ENCODE results near the gene SRM.
A peak's percentile ranks its signal among the peaks of the same experiment; 100 is the strongest.
"Not testable (repeated sequence)": the region's sequence is repeated elsewhere in the genome, so short reads cannot be mapped to it uniquely, and the experiment has no call there.

The SRM gene

GRCh38 chr1:11064942-11065341 is 5.1 kb upstream of the SRM start:
- no peak for DNase-seq (ENCODE audit: low read depth)

GRCh38 chr1:11063937-11064537 is 4.2 kb upstream of the SRM start:
- DNase-seq (ENCODE audit: low read depth) = not testable (repeated sequence)

- DNase-seq (ENCODE audit: low read depth) = no peak
Measured at GRCh38 chr1:11062965-11063401, 3.2 kb upstream of the SRM start.

GRCh38 chr1:11061652-11062365 is 2.0 kb upstream of the SRM start:
- DNase-seq (ENCODE audit: low read depth) = no peak

- peak; percentile 23 for DNase-seq (ENCODE audit: low read depth)
Measured at GRCh38 chr1:11059155-11059967, 457 bp downstream of the SRM start.

- DNase-seq (ENCODE audit: low read depth) = no peak
Measured at GRCh38 chr1:11058595-11059154, 1.1 kb downstream of the SRM start.

- no peak for DNase-seq (ENCODE audit: low read depth)
Measured at GRCh38 chr1:11058026-11058425, 1.8 kb downstream of the SRM start.

- no peak for DNase-seq (ENCODE audit: low read depth)
Measured at GRCh38 chr1:11057477-11057876, 2.3 kb downstream of the SRM start.

- no peak for DNase-seq (ENCODE audit: low read depth)
Measured at GRCh38 chr1:11056504-11056903, 3.3 kb downstream of the SRM start.

GRCh38 chr1:11055676-11056075 is 4.1 kb downstream of the SRM start:
- DNase-seq (ENCODE audit: low read depth) = no peak

GRCh38 chr1:11054666-11055065 is 5.2 kb downstream of the SRM start:
- DNase-seq (ENCODE audit: low read depth) = no peak

- no peak for DNase-seq (ENCODE audit: low read depth)
Measured at GRCh38 chr1:11054181-11054580, 5.6 kb downstream of the SRM start.

- DNase-seq (ENCODE audit: low read depth) = no peak
Measured at GRCh38 chr1:11053758-11054137, 6.1 kb downstream of the SRM start.

- DNase-seq (ENCODE audit: low read depth) = no peak
Measured at GRCh38 chr1:11052839-11053757, 6.7 kb downstream of the SRM start.

GRCh38 chr1:11051781-11052511 is 7.9 kb downstream of the SRM start:
- DNase-seq (ENCODE audit: low read depth) = no peak

- not testable (repeated sequence) for DNase-seq (ENCODE audit: low read depth)
Measured at GRCh38 chr1:11051121-11051520, 8.7 kb downstream of the SRM start.

GRCh38 chr1:11046625-11047365 is 13.0 kb downstream of the SRM start, which contains the start of gene MASP2:
MASP2 (minus strand) TSS chr1:11047239; CDS start chr1:11047207, 32 bp downstream.
- no peak for DNase-seq (ENCODE audit: low read depth)

- no peak for DNase-seq (ENCODE audit: low read depth)
Measured at GRCh38 chr1:11046270-11046566, 13.6 kb downstream of the SRM start.

GRCh38 chr1:11045428-11046269 is 14.2 kb downstream of the SRM start:
- DNase-seq (ENCODE audit: low read depth) = no peak
